Gastrocnemius medialis (tissue), 4 donors: ENCODE data around the gene ADCY4. TPM values are rescaled to one million over a fixed set of nuclear protein-coding genes. Genes with fewer than 3 reads are reported as not detected.
A peak's percentile ranks its signal among the peaks of the same experiment; 100 is the strongest.
"Not testable (repeated sequence)": the region's sequence is repeated elsewhere in the genome, so short reads cannot be mapped to it uniquely, and the experiment has no call there.

ENCODE experiments used
- ATAC-seq, 2 donors: fragments of 150-250 bp; one replicate each; pipeline ENCODE4 v1.9.1; 2016
- DNase-seq, 2 donors: peaks; one replicate each; pipeline ENCODE4 v3.0.0-alpha.2; 2019
- H3K27ac ChIP-seq, 4 donors: fragments of 200-600 bp; sonication (generic); 1 replicate in 1 of 4; 2 replicates in 3 of 4; pipeline ENCODE4 v1.5.1; 2016 to 2018; ENCODE audit warnings: mild to moderate bottlenecking in 2 of 4, moderate library complexity in 1 of 4
- H3K27me3 ChIP-seq, 3 donors: fragments of 200-600 bp; sonication (generic) in 2 of 3; 1 replicate in 1 of 3; 2 replicates in 2 of 3; pipeline versions ENCODE4 v1.5.1 to v1.6.0; 2016 to 2019; ENCODE audit warnings: mild to moderate bottlenecking in 1 of 3, moderate library complexity in 1 of 3
- H3K36me3 ChIP-seq, 2 donors: fragments of 200-600 bp; sonication (generic) in 1 of 2; one replicate each; pipeline ENCODE4 v1.5.1; 2017 to 2018
- H3K4me1 ChIP-seq, 2 donors: fragments of 200-600 bp; sonication (generic) in 1 of 2; one replicate each; pipeline ENCODE4 v1.5.1; 2016 to 2017; ENCODE audit warnings: mild to moderate bottlenecking in 2 of 2
- H3K4me3 ChIP-seq, 4 donors: fragments of 200-600 bp; sonication (generic) in 3 of 4; 1 replicate in 1 of 4; 2 replicates in 3 of 4; pipeline ENCODE4 v1.5.1; 2016 to 2019; ENCODE audit warnings: mild to moderate bottlenecking in 2 of 4
- H3K9me3 ChIP-seq, 3 donors: fragments of 200-600 bp; sonication (generic) in 2 of 3; 1 replicate in 1 of 3; 2 replicates in 2 of 3; pipeline ENCODE4 v1.5.1; 2016 to 2019
- CTCF ChIP-seq, 5 experiments: fragments of 450-650 bp in 3 of 5; fragments of 200-600 bp in 2 of 5; sonication (generic) in 2 of 5; IDR thresholded peaks in 4 of 5; conservative IDR thresholded peaks in 1 of 5; 1 replicate in 4 of 5; 2 replicates in 1 of 5; pipeline ENCODE4 v1.5.1; 2016 to 2019; ENCODE audit warnings: antibody characterized with exemption in 5 of 5, mild to moderate bottlenecking in 3 of 5, moderate library complexity in 3 of 5
- POLR2A ChIP-seq, 2 donors: fragments of 450-650 bp; IDR thresholded peaks; one replicate each; pipeline ENCODE4 v1.6.1; 2017; ENCODE audit warnings: antibody characterized with exemption in 2 of 2, mild to moderate bottlenecking in 2 of 2, moderate library complexity in 2 of 2
- in situ Hi-C, 4 donors: fragments of 200-750 bp; cut with MboI; loops; one replicate each; pipeline versions ENCODE4 v1.15.0 to v1.8.0; 2017; ENCODE audit warnings: low sequenced_read_pairs in 4 of 4
- intact Hi-C: fragments of 100-400 bp; cut with DNase I; formaldehyde crosslinking; loops from one replicate; pipeline ENCODE4 v1.15.1; 2023; ENCODE audit warnings: low total_unique reads
- total RNA-seq, 4 donors: library from RNA; depleted of rRNA; stranded (reverse); fragments of >200 nt; gene quantifications; one replicate each; pipeline versions ENCODE4 v1.1.0 to v1.2.3, GENCODE V29; 2016

Gene ADCY4
- total RNA-seq, 4 donors from 2014 or later: 7.9 to 16.6 (median 8.7) TPM

GRCh38 chr14:24329736-24330135 lies 5.1 kb downstream of the ADCY4 start:
- no peak for ATAC-seq
- no peak overlapping the region for H3K27ac ChIP-seq
- TF ChIP-seq POLR2A (IDR thresholded peaks at IDR 0.05) (no peak), CTCF (IDR thresholded peaks at IDR 0.05 in 4 of 5, conservative IDR thresholded peaks at IDR 0.05 in 1 of 5) (no peak)
- H3K4me1 ChIP-seq: peaks cover 9 to 25% of the 10 kb centered on the region in 2 donors
- no peak overlapping the region for H3K4me3 ChIP-seq
- in situ Hi-C loops (loop anchor here (5.0 to 10.0 kb wide), 3 partner anchors 103 to 108 kb away; no protein-coding TSS in a partner anchor), intact Hi-C loops (no loop called here)
- H3K9me3 ChIP-seq: no peaks in the 10 kb centered on the region
- H3K27me3 ChIP-seq: peaks cover 16 to 23% (median 22%) of the 10 kb centered on the region in 3 donors
- DNase-seq: peak in 1 of 2 donors; percentile 49
- no peaks in the 10 kb centered on the region for H3K36me3 ChIP-seq

- intact Hi-C loops: no loop called here
- Histone ChIP-seq H3K4me1 (peaks cover 9 to 20% of the 10 kb centered on the region in 2 donors), H3K4me3 (no peak overlapping the region), H3K27ac (no peak overlapping the region), H3K9me3 (no peaks in the 10 kb centered on the region), H3K36me3 (no peaks in the 10 kb centered on the region), H3K27me3 (peaks cover 10 to 17% (median 17%) of the 10 kb centered on the region in 3 donors)
- no peak for TF ChIP-seq CTCF (IDR thresholded peaks at IDR 0.05 in 4 of 5, conservative IDR thresholded peaks at IDR 0.05 in 1 of 5)
- no peak for TF ChIP-seq POLR2A (IDR thresholded peaks at IDR 0.05)
- in situ Hi-C loops: no loop called here
- ATAC-seq (no peak), DNase-seq (no peak)
Observed at GRCh38 chr14:24329073-24329663, 5.7 kb downstream of the ADCY4 start.

GRCh38 chr14:24327914-24328313 lies 7.0 kb downstream of the ADCY4 start:
- H3K36me3 ChIP-seq, ATAC-seq, H3K27me3 ChIP-seq, in situ Hi-C loops, intact Hi-C loops, H3K27ac ChIP-seq, H3K4me3 ChIP-seq, H3K9me3 ChIP-seq: not testable (repeated sequence)
- H3K4me1 ChIP-seq: peaks cover 9 to 10% of the 10 kb centered on the region in 2 donors
- peak; percentile 25 to 65 (median 57) for TF ChIP-seq CTCF (IDR thresholded peaks at IDR 0.05 in 4 of 5, conservative IDR thresholded peaks at IDR 0.05 in 1 of 5)
- DNase-seq: peak in 1 of 2 donors; percentile 46

GRCh38 chr14:24327303-24327702 lies 7.6 kb downstream of the ADCY4 start:
- H3K9me3 ChIP-seq: no peaks in the 10 kb centered on the region
- DNase-seq: no peak
- H3K4me1 ChIP-seq: peaks cover 3 to 4% of the 10 kb centered on the region in 2 donors
- no peak for TF ChIP-seq POLR2A (IDR thresholded peaks at IDR 0.05)
- no peak for TF ChIP-seq CTCF (IDR thresholded peaks at IDR 0.05 in 4 of 5, conservative IDR thresholded peaks at IDR 0.05 in 1 of 5)
- no peak overlapping the region for H3K27ac ChIP-seq
- intact Hi-C loops: no loop called here
- no peak overlapping the region for H3K4me3 ChIP-seq
- in situ Hi-C loops: no loop called here
- no peaks in the 10 kb centered on the region for H3K36me3 ChIP-seq
- no peak for ATAC-seq
- peaks cover under 1 to 1% (median under 1%) of the 10 kb centered on the region in 3 donors for H3K27me3 ChIP-seq

GRCh38 chr14:24325963-24326362 lies 8.9 kb downstream of the ADCY4 start:
- Histone ChIP-seq H3K4me1 (no peaks in the 10 kb centered on the region), H3K27ac (no peak overlapping the region), H3K4me3 (no peak overlapping the region), H3K36me3 (no peaks in the 10 kb centered on the region), H3K27me3 (no peaks in the 10 kb centered on the region), H3K9me3 (no peaks in the 10 kb centered on the region)
- DNase-seq: no peak
- in situ Hi-C loops: no loop called here
- ATAC-seq: no peak
- intact Hi-C loops: no loop called here
- TF ChIP-seq POLR2A (IDR thresholded peaks at IDR 0.05): no peak
- TF ChIP-seq CTCF (IDR thresholded peaks at IDR 0.05 in 4 of 5, conservative IDR thresholded peaks at IDR 0.05 in 1 of 5): no peak
